EL (cell line): ENCODE data around the gene STX17.
A peak's percentile ranks its signal among the peaks of the same experiment; 100 is the strongest.

Experiments
- DNase-seq: peaks from one replicate; pipeline ENCODE4 v3.0.0-alpha.2; 2016

The STX17 gene

GRCh38 chr9:99911600-99911999 is 5.1 kb downstream of the STX17 start:
- DNase-seq = no peak

- DNase-seq = no peak
Measured at GRCh38 chr9:99916650-99917049, 10.2 kb downstream of the STX17 start.

DNA sequence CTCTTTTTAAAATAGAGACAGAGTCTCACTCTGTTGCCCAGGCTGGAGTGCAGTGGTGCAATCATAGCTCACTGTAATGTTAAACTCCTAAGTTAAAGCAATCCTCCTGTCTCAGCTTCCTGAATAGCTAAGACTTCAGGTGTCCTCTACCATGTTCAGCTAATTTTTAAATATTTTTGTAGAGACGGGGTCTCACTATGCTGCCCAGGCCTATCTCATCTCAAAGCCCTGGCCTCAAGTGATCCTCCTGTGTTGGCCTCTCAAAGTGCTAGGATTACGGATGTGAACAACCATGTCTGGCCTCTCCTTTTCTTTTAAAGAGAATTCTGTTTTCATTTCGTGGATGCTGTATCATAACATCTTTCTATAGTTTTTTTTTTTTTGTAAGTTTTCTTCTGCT is 11.7 kb downstream of the STX17 start:
- no peak for DNase-seq

GRCh38 chr9:99919930-99920329 is 13.5 kb downstream of the STX17 start:
- no peak for DNase-seq

DNA sequence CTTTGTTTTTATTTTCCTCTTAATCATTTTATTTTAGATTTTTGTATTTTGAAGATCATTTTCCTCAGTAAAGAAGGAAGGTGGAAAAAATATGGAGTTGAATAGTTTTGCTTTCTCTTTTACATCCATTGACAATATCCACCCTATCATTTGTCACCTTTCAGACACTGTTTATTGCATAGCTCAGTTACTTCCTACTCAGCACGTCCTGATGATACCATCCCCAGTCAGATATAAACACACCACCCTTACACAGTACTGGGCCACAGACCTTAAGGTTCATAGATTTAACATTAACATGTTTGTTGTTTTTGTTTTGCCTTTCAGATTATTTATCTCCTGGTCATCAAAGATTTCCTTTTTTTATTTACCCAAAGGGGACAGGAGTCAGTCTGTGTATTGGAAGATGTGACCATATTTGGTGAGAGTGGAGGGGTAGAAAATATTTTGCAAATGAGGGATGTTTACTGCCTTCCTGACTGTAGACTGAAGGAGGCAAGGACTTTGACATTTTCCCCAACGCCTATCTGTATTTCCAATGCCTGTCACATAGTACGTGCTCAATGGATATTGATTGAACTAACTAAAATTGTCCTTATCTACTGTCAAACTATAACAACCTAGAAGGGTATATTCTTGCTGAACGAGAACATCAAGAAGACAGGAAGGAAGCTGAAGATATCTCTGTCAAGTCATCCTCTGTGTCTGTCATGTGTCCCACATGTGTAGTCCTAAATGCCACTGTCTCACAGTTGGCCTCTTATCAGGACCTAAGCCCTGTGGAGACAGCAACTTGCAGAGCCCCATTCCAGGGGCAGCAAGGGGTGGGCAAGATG is 15.6 kb downstream of the STX17 start:
- no peak for DNase-seq

DNA sequence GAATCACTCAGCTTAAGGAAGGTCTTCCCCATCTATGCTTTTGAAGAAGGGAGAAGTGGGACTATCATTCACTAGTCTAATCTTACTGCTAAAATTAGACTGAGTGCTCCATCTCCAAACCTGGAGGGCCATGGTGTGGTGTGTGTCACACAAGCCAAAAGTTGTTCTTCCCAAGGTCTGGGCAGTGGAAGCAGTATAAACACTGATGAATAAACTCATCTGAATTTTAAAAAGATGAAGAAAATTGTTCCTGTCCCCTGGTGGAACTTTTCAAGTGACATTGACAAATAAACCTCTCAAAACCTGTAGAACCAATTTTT is 16.2 kb downstream of the STX17 start:
- DNase-seq = no peak

DNA sequence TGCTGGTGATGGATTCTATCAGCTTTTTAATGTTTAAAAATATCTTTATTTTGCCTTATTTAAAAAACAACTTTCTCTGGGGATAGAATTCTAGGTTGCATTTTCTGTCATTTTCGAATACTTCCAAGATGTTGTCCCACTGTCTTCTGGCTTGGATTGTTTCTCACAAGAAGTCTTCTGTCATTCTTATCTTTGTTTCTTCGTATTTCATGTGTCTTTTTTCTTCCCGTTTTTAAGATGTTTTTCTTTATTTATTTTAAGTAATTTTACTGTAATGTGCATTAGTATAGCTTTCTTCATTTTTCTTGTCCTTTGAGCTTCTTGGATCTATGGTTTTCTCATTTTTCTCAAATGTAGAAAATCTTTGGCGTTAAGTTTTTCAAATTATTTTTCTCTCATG is 19.1 kb downstream of the STX17 start:
- no peak for DNase-seq

DNA sequence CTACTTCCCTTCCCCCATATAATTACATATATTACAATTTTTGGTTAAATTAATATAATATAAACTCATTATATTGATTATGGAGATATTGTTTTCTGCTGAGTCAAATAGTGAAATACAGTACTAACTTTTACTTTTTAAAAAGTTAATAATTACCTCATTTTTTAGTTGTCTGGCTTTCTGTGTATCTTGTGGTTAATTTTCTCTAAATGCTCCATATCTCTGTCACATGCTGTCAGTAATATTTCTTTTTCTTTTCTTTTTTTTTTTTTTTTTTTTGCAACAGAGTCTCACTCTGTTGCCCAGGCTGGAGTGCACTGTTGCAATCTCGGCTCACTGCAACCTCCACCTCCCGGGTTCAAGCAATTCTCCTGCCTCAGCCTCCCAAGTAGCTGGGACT is 23.2 kb downstream of the STX17 start:
- no peak for DNase-seq

DNA sequence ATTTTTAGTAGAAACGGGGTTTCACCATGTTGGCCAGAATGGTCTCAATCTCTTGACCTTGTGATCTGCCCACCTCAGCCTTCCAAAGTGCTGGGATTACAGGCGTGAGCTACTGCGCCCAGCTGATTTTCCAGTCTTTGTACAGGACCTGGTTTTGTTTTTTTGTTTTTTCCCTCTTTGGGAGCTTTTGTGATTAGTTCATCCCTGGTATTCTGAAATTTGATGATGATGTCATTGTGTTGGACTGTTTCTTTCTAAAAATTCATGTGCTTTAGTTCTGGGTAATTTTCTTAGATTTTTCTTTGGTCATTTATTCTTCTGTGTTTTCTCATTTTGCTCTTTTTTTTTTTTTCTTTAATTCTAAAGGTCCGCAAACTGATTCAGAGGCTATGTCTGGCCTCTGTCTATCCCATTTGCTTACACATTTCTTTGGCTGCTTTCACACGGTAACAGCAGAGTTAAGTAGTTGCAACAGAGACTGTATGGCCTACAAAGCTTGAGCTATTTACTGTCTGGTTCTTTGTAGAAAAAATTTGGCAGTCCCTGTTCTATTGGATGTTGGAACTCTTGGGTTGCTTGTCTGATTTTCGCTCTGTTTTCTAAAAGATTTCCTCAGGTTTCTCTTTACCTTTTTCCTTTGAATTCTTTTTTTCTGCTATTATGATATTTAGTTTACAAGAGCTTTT is 24.8 kb downstream of the STX17 start:
- DNase-seq = peak; percentile 28

- no peak for DNase-seq
Measured at GRCh38 chr9:99936947-99937587, 30.6 kb downstream of the STX17 start.

- no peak for DNase-seq
Measured at GRCh38 chr9:99947395-99947794, 40.9 kb downstream of the STX17 start.

- no peak for DNase-seq
Measured at GRCh38 chr9:99948482-99948881, 42.0 kb downstream of the STX17 start.

- DNase-seq = peak; percentile 6
Measured at GRCh38 chr9:99948896-99949295, 42.4 kb downstream of the STX17 start.

DNA sequence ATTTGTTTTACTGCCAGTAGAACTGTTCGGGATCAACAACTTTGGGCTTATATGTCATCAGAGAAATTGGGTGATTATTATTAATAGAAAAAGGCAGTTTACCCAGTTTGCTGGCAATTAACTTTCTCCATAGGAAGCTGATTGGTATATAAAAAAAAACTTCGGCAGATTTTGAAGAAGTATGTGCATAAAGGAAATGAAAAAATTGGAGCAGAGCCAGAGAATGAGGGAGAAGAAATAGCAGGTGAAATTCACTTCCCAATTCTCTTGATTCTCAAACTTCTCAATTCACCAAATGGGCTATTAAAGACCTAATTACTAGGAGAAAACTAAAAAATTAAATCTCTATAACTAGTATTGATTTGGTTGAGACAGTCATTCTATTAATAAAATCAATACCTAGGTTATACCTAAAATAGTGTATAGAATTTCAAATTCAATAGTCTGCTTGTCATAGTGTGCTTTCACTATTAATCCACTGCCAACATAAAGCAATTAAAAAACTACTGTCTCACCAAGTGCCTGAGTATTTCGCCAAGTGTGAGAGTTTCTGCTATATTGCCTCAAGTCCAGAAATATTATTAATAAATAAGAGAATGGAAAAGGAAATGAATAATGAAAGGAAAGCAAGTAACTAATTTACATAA is 47.5 kb downstream of the STX17 start:
- no peak for DNase-seq

DNA sequence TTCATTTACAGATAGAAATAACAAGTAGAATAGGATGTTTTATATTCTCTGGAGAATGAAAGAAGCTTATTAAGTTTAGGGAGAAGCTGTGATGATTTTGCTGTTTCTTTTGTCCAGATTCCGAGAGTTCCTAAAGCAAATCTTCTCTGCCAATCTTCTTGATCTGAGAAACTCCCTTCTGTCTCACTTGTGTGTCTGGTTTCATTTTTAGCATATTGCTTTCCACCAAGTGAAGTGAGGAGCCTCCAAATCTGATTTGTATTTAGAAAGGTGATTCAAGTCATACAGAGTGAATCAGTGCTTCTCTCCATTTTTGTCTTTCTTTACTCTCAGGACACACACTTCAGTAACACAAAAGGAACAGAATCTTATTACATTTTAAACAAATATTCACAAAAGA is 48.4 kb downstream of the STX17 start:
- no peak for DNase-seq

- no peak for DNase-seq
Measured at GRCh38 chr9:99955606-99956005, 49.2 kb downstream of the STX17 start.

DNA sequence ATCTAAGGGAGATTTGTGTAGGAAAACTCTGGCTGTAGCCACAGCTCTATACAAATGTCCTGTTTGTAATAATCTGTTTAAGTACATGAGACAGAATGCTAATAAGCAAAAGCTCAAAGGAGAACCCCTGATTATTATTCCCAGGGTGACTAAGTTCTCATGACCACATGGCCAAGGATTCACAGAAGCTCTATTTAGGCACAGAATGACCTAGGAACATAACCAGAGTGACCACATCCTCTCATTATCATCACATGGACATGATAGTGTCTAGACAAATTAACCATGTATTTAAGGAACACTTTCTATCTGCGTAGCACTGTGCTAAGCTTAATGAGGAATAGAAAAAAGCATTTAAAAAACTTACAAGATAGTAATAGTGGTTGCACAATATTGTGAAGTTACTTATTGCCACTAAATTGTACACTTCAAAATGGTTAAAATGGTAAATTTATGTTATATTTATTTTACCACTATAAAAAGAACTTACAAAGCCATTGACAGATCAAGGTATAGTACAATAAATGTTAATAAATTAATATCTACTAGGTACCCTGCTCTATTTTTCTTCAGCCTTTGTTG is 56.3 kb downstream of the STX17 start:
- DNase-seq = no peak

DNA sequence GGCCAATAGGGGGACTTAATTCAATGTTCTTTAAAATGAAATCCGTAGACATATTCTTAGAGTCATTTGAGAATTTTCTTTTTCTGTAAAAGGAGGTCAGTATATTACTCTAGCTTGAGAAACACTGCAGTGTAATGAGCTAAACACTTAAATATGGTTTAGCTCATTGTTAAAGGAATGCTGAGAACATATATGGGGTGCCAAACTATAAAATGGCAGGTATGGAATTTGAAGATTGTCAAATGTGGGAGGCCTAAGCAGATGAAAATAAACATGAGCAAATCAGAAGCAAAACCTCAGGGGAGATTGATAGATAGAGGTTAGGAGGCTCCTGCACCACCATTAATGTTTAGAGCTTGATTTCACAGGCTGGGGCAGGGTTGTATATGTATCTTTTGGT is 57.9 kb downstream of the STX17 start:
- DNase-seq = peak; percentile 47

GRCh38 chr9:99966001-99966400 is 59.5 kb downstream of the STX17 start:
- no peak for DNase-seq

DNA sequence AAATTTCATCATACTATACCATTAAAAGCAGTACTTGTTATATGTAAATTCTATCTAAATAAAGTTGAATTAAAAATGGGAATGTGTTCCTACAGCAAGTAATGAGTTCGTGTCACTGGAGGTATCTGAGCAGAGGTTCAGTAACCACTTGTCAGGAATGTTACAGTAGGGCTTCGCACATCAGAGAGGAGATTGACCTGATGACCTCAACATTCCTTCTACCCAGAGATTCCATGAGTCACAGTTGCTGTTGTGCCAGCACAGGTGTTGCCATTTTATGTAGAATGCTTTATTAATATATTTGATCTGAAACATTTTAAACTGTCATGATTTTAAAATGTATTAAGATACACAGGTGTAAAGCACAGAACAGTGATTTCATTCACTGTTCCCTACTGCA is 60.3 kb downstream of the STX17 start:
- peak; percentile 55 for DNase-seq

- no peak for DNase-seq
Measured at GRCh38 chr9:99967457-99967856, 61.0 kb downstream of the STX17 start.

DNA sequence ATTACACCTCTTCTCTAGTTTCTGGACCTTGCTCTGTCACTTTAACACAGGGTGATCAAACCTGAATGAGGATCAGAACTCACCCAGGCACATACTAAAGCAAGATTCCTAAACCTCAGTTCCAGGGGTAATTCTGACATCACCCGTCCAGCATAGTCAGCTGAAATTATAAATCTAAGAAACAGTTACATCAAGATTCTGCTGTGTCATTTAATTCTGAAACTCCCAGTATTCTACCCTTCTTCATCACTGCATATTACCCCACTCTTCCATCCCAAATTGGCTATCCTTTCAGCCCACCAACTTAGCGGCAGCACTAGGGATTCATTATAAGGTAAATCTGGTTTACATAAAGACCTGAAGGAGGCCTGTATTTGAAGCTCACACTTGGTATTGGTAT is 64.0 kb downstream of the STX17 start:
- no peak for DNase-seq

DNA sequence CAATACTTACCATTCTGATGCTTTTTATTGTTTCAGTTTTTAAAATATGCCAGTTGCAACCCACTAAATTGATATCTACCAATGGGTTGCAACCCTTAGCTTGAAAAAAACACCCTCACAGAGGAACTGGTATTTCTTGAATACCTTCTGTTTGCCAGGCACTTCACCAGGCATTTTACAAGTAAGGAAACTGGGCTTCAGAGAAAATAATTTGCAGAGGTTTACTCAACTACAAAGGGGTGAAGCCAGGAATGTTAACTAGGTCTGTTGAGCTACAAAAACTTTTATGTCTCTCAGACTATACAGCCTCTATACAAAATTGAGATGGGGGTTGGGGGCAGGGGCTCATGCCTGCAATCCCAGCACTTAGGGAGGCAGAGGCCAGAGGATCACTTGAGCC is 65.0 kb downstream of the STX17 start:
- no peak for DNase-seq
